ENCODE results near the gene ANTKMT.

Gene ANTKMT

GRCh38 chr16:732936-733335, 12.0 kb downstream of the ANTKMT start:
- no peak for DNase-seq (ENCODE audit: low spot score)
- TF ChIP-seq, protein P1, sequence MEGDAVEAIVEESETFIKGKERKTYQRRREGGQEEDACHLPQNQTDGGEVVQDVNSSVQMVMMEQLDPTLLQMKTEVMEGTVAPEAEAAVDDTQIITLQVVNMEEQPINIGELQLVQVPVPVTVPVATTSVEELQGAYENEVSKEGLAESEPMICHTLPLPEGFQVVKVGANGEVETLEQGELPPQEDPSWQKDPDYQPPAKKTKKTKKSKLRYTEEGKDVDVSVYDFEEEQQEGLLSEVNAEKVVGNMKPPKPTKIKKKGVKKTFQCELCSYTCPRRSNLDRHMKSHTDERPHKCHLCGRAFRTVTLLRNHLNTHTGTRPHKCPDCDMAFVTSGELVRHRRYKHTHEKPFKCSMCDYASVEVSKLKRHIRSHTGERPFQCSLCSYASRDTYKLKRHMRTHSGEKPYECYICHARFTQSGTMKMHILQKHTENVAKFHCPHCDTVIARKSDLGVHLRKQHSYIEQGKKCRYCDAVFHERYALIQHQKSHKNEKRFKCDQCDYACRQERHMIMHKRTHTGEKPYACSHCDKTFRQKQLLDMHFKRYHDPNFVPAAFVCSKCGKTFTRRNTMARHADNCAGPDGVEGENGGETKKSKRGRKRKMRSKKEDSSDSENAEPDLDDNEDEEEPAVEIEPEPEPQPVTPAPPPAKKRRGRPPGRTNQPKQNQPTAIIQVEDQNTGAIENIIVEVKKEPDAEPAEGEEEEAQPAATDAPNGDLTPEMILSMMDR (IDR thresholded peaks at IDR 0.05; ENCODE audit: extremely low read depth, insufficient read depth, missing control alignments), result peak; percentile 28
- in situ Hi-C loops (cut with MboI; ENCODE audit: low pct_unique_long_range_greater_than_20kb, low sequenced_read_pairs, unreplicated experiment), result no loop called here

- in situ Hi-C loops (cut with MboI; ENCODE audit: low pct_unique_long_range_greater_than_20kb, low sequenced_read_pairs, unreplicated experiment), result no loop called here
- DNase-seq (ENCODE audit: low spot score), result no peak
Measured at GRCh38 chr16:733382-734207, 12.6 kb downstream of the ANTKMT start.

GRCh38 chr16:734208-734980, 13.4 kb downstream of the ANTKMT start:
- in situ Hi-C loops (cut with MboI; ENCODE audit: low pct_unique_long_range_greater_than_20kb, low sequenced_read_pairs, unreplicated experiment), result no loop called here
- DNase-seq (ENCODE audit: low spot score), result no peak
- TF ChIP-seq, protein P1 (IDR thresholded peaks at IDR 0.05; ENCODE audit: extremely low read depth, insufficient read depth, missing control alignments), result no peak

More at GRCh38 chr16:733382-734207, 12.6 kb downstream of the ANTKMT start:
- TF ChIP-seq, protein P1 (IDR thresholded peaks at IDR 0.05; ENCODE audit: extremely low read depth, insufficient read depth, missing control alignments), result peak; percentile 39

DNA sequence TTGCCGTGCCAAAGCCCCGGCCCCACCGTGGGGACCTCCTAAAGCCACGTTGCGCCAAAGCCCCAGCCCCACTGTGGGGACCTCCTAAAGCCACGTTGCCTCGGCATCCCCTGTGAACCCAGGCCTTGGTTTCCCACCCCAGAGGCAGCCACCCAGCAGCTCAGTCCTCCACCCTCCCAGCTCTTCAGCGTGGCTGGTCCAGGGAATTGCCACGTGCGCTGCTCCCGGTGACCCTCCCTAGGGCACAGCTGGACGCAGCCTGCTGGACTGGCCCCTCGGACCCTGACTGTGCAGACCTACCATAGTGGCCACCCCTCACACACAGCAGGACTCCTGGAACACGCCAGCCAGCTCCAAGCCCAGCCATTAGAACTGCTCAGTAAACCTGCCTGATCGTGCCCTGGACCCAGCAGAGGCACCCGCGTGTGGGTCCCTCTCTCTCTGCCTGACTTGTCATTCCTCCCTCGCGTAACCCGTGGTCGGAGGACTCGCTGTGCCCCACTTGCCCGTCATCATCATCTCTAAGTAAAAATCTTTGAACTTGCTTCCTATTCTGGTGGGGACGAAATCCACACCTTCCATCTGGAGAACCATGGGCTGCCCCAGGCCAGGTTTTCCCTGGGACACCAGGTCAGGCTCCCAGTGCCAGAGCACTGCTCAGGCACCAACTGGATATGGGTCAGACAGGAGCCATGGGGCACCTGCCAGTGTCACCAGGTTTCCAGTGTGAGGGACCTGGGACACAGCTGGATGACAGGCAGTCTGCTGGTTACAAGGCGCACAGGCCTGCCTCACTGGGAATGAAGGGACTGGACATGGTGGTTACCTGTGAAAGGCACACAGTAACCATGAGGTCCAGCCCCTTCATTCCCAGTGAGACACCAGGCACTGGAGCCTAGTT, 14.3 kb downstream of the ANTKMT start:
- DNase-seq (ENCODE audit: low spot score), result no peak
- in situ Hi-C loops (cut with MboI; ENCODE audit: low pct_unique_long_range_greater_than_20kb, low sequenced_read_pairs, unreplicated experiment), result no loop called here
- TF ChIP-seq, protein P1 (IDR thresholded peaks at IDR 0.05; ENCODE audit: extremely low read depth, insufficient read depth, missing control alignments), result no peak

DNA sequence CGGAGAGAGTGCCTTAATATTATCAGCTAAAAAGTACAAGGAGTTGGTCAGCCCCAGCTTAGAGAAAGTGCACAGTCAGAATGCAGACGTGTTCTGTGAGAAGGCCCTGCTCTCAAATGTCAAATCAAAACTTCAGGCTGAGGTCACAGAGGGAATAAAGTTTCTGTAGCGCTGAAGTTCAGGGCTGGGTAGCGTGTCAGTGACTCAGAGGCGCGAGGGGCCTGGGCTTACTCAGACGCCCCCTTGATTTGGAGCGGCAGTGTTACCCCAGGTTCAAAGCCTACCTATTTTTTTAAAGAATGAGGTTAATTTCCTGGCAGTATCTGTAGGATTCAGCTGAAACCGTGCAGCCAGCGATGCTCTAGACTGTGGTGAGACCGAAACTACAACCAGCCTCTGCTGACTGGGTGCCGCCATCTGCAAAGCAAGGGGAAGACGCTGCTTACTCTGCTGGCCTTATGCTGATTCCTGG, 15.1 kb downstream of the ANTKMT start:
- in situ Hi-C loops (cut with MboI; ENCODE audit: low pct_unique_long_range_greater_than_20kb, low sequenced_read_pairs, unreplicated experiment), result no loop called here
- peak; percentile 69 for DNase-seq (ENCODE audit: low spot score)
- TF ChIP-seq, protein P1 (IDR thresholded peaks at IDR 0.05; ENCODE audit: extremely low read depth, insufficient read depth, missing control alignments), result no peak
